GM12878 (cell line): ENCODE measurements around the gene RALGPS2. TPM values are rescaled to one million over a fixed set of nuclear protein-coding genes. Genes with fewer than 3 reads are reported as not detected.

Experiments
- ATAC-seq: fragments of 200-7000 bp; cut with Tn5 transposase; 3 replicates; pipeline ENCODE4 v1.9.1; 2020; ENCODE audit warnings: mild to moderate bottlenecking, moderate library complexity
- BruUV-seq: library from RNA; stranded (reverse); fragments of 400-500 nt; replicated peaks from 2 replicates; lab custom pipeline; 2021; lab: Mats Ljungman, UMichigan
- CTCF ChIA-PET: fragments of 300-600 bp; sonication (Branson Sonifier 250); formaldehyde crosslinking; extraction: SDS; loops from one replicate; lab custom pipeline; 2021; ENCODE audit warnings: inconsistent platforms; lab: Yijun Ruan, JAX
- POLR2A ChIA-PET: fragments of 350-600 bp; formaldehyde crosslinking; extraction: SDS; loops from one replicate; lab custom pipeline; 2021; ENCODE audit warnings: inconsistent platforms; lab: Charles Lee
- RAD21 ChIA-PET: fragments of 300-600 bp; sonication (Branson Sonifier 250); formaldehyde crosslinking; loops from one replicate; lab custom pipeline; 2023; ENCODE audit warnings: antibody characterized with exemption; ENCODE audit not compliant: unreplicated experiment; lab: Charles Lee
- SMC1A ChIA-PET: fragments of 300-600 bp; sonication (Branson Sonifier 250); formaldehyde crosslinking; loops from one replicate; lab custom pipeline; 2023; ENCODE audit not compliant: unreplicated experiment, uncharacterized antibody; lab: Charles Lee
- DNase-seq: peaks from one replicate; pipeline ENCODE4 v3.0.0-alpha.2; 2011; ENCODE audit warnings: low read depth, low spot score
- FAIRE-seq: peaks from 3 replicates; lab custom pipeline; 2011; peaks lifted over from hg19 to GRCh38; lab: Jason Lieb, UNC
- H2AFZ ChIP-seq: 2 replicates; pipeline ENCODE4 v1.6.0; 2011; ENCODE audit warnings: low read depth, low read length, control low read depth; ENCODE audit not compliant: control insufficient read depth
- H3K27ac ChIP-seq: 2 replicates; pipeline ENCODE4 v1.5.1; 2011; ENCODE audit warnings: control low read depth; ENCODE audit not compliant: control insufficient read depth, insufficient read depth
- H3K27me3 ChIP-seq, 2 experiments: replicated peaks in 1 of 2; 2 replicates each; pipeline versions ENCODE4 v1.6.0 to v1.6.1; 2011; ENCODE audit warnings: low read length in 1 of 2; ENCODE audit not compliant: control insufficient read depth in 2 of 2, insufficient read depth in 2 of 2
- H3K36me3 ChIP-seq, 2 experiments: 2 replicates each; pipeline ENCODE4 v1.5.1; 2011; ENCODE audit warnings: low read length in 1 of 2; ENCODE audit not compliant: control insufficient read depth in 2 of 2, insufficient read depth in 2 of 2
- H3K4me1 ChIP-seq: 2 replicates; pipeline ENCODE4 v1.6.1; 2011; ENCODE audit warnings: mild to moderate bottlenecking, low read length, moderate library complexity, mixed read lengths; ENCODE audit not compliant: control insufficient read depth, insufficient read depth
- H3K4me2 ChIP-seq: 2 replicates; pipeline ENCODE4 v1.6.0; 2011; ENCODE audit warnings: control low read depth; ENCODE audit not compliant: control insufficient read depth, insufficient read depth
- H3K4me3 ChIP-seq: fragments of 200-600 bp; sonication (generic); 2 replicates; pipeline ENCODE4 v1.5.1; 2016
- H3K79me2 ChIP-seq: 2 replicates; pipeline ENCODE4 v1.6.0; 2011; ENCODE audit warnings: low read length; ENCODE audit not compliant: control insufficient read depth, insufficient read depth
- H3K9ac ChIP-seq: 2 replicates; pipeline ENCODE4 v1.8.0; 2011; ENCODE audit warnings: low read length, control low read depth, mixed read lengths; ENCODE audit not compliant: control insufficient read depth, insufficient read depth
- H3K9me3 ChIP-seq: replicated peaks from 3 replicates; pipeline ENCODE4 v1.5.1; 2011; ENCODE audit warnings: mild to moderate bottlenecking, low read length; ENCODE audit not compliant: control insufficient read depth, insufficient read depth
- H4K20me1 ChIP-seq: 2 replicates; pipeline ENCODE4 v1.6.0; 2011; ENCODE audit not compliant: control insufficient read depth, insufficient read depth
- MYB ChIP-seq: fragments of 150-350 bp; IDR thresholded peaks from 2 replicates; pipeline ENCODE4 v1.6.1; 2014; ENCODE audit warnings: mild to moderate bottlenecking, low read depth, low read length, borderline replicate concordance
- SMARCA5 ChIP-seq: fragments of 450-650 bp; IDR thresholded peaks from 2 replicates; pipeline ENCODE4 v1.6.1; 2017; ENCODE audit warnings: mild to moderate bottlenecking
- SUPT20H ChIP-seq: IDR thresholded peaks from 2 replicates; pipeline ENCODE4 v1.6.1; 2011; ENCODE audit warnings: low read depth, mild to moderate bottlenecking, low read length, moderate library complexity, borderline replicate concordance; ENCODE audit not compliant: control insufficient read depth
- ZBTB33 ChIP-seq: fragments of 450-650 bp; IDR thresholded peaks from 2 replicates; pipeline ENCODE4 v1.6.1; 2017; ENCODE audit warnings: mild to moderate bottlenecking
- ZNF687 ChIP-seq: fragments of 450-650 bp; IDR thresholded peaks from 2 replicates; pipeline ENCODE4 v1.6.1; 2017; ENCODE audit warnings: mild to moderate bottlenecking, moderate library complexity
- WGBS: methylation state at CpG from one replicate; pipeline ENCODE4 v1.1.6; 2016; ENCODE audit warnings: low lambda C conversion rate; ENCODE audit not compliant: insufficient replicate concordance, insufficient coverage; ENCODE audit errors: missing lambda C conversion rate; 5-methylcytosine and 5-hydroxymethylcytosine counted together
- in situ Hi-C: fragments of 300-500 bp; cut with MboI; formaldehyde crosslinking; loops from 9 replicates; pipeline ENCODE4 v1.14.3; 2018; ENCODE audit warnings: mixed read lengths
- intact Hi-C: fragments of 100-400 bp; cut with micrococcal nuclease; formaldehyde crosslinking; loops from one replicate; pipeline ENCODE4 v1.14.2; 2022; ENCODE audit not compliant: unreplicated experiment
- polyA plus RNA-seq, 11 experiments: library from polyadenylated mRNA; depleted of rRNA in 4 of 11; unstranded in 6 of 11; stranded (reverse) in 5 of 11; fragments of >200 nt; fragmentation: Nextera tagmentation in 4 of 11; fragmentation: Illumina TruSeq in 1 of 11; extraction: Ambion mirVana in 4 of 11; extraction: Trizol in 1 of 11; gene quantifications; 1 replicate in 1 of 11; 2 replicates in 10 of 11; pipeline versions ENCODE4 v1.2.1 to v1.2.3, GENCODE V29; 2011 to 2016; ENCODE audit warnings: inconsistent platforms in 2 of 11, missing spikeins in 2 of 11, low read depth in 1 of 11
- total RNA-seq, 4 experiments: library from RNA; depleted of rRNA in 3 of 4; stranded (reverse); fragments of >200 nt in 3 of 4; fragmentation: Illumina TruSeq in 1 of 4; extraction: Trizol in 1 of 4; gene quantifications; 2 replicates each; pipeline versions ENCODE4 v1.2.1 to v1.2.3, GENCODE V29; 2013 to 2021

The RALGPS2 gene
- total and polyA plus RNA-seq, 10 of the 15 experiments (the other 5 are each of a cell fraction or from before 2014, with no cell fraction given) = 0.08 to 3.7 (median 0.50) TPM

- TF ChIP-seq ZNF687 = no peak
Observed at GRCh38 chr1:178810585-178810984, 85.5 kb downstream of the RALGPS2 start (continued).

GRCh38 chr1:178818416-178818815 is 93.4 kb downstream of the RALGPS2 start:
- FAIRE-seq (no peak), ATAC-seq (no peak), DNase-seq (no peak)
- intact Hi-C loops = no loop called here
- Histone ChIP-seq H3K27ac (no peak overlapping the region), H3K4me2 (no peak overlapping the region), H3K9me3 (no peaks in the 10 kb centered on the region), H3K27me3 (no peaks in the 10 kb centered on the region), H3K4me3 (no peak overlapping the region), H3K9ac (no peak overlapping the region), H3K36me3 (no peaks in the 10 kb centered on the region), H3K79me2 (no peaks in the 10 kb centered on the region), H4K20me1 (no peaks in the 10 kb centered on the region), H3K4me1 (no peaks in the 10 kb centered on the region), H2AFZ (no peak overlapping the region)
- SMC1A ChIA-PET = no interaction called here
- RAD21 ChIA-PET = interaction anchor here (0.5 kb wide), 1 partner anchor 61 kb away, joined by 3 read pairs; no protein-coding TSS in a partner anchor
- POLR2A ChIA-PET = no interaction called here
- CTCF ChIA-PET = interaction anchor here (0.6 to 1.3 kb wide), 2 partner anchors 10 to 15 kb away, joined by 3 to 4 read pairs; no protein-coding TSS in a partner anchor
- no TSS peak for BruUV-seq
- in situ Hi-C loops = no loop called here
- TF ChIP-seq ZBTB33 (no peak), SMARCA5 (no peak), MYB (no peak), SUPT20H (no peak)
- WGBS = 71% methylated on average over 2 of the region's 2 CpGs
